A549 (cell line): ENCODE measurements around the gene CC2D1A.

Source experiments
- MAFK ChIP-seq: fragments of 450-650 bp; IDR thresholded peaks from 2 replicates; pipeline ENCODE4 v1.6.1; 2014; ENCODE audit not compliant: partially characterized antibody
- SMC3 ChIP-seq: fragments of >200 bp; sonication (Bioruptor Twin); formaldehyde crosslinking; IDR thresholded peaks from 3 replicates; pipeline ENCODE4 v1.6.1; 2018; ENCODE audit warnings: inconsistent platforms
- TF ChIP-seq, protein P1 (sequence below): fragments of >200 bp; sonication (Bioruptor Twin); formaldehyde crosslinking; IDR thresholded peaks from 3 replicates; pipeline ENCODE4 v1.5.1; 2016

DNA sequence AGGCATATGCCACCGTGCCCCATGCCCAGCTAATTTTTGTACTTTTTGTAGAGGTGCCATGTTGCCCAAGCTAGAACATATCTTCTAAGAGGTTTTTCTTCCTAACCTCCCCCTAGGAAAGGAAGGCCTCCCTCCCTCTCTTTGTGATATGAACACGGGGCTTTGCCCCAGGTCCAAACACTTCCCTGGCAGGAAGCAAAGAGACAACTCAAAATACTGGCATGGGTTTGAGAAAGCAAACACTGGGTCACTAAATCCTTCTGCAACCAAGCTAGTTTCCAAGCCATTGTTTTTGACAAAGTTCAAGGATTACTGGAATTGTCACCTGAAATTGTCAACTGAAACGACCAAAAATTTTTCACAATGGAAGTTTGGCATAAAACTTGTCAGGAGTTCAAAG, 8.8 kb downstream of the CC2D1A start:
- TF ChIP-seq SMC3 (no peak), MAFK (no peak)
- TF ChIP-seq, protein P1, sequence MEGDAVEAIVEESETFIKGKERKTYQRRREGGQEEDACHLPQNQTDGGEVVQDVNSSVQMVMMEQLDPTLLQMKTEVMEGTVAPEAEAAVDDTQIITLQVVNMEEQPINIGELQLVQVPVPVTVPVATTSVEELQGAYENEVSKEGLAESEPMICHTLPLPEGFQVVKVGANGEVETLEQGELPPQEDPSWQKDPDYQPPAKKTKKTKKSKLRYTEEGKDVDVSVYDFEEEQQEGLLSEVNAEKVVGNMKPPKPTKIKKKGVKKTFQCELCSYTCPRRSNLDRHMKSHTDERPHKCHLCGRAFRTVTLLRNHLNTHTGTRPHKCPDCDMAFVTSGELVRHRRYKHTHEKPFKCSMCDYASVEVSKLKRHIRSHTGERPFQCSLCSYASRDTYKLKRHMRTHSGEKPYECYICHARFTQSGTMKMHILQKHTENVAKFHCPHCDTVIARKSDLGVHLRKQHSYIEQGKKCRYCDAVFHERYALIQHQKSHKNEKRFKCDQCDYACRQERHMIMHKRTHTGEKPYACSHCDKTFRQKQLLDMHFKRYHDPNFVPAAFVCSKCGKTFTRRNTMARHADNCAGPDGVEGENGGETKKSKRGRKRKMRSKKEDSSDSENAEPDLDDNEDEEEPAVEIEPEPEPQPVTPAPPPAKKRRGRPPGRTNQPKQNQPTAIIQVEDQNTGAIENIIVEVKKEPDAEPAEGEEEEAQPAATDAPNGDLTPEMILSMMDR = no peak
